WTC11 (cell line): ENCODE results near the gene FAM200A. TPM values are rescaled to one million over a fixed set of nuclear protein-coding genes. Genes with fewer than 3 reads are reported as not detected.

Experiments used
- ATAC-seq: fragments of 200-7000 bp; cut with Tn5 transposase; 2 replicates; pipeline ENCODE4 v1.10.0; 2021; ENCODE audit warnings: mild to moderate bottlenecking, moderate library complexity
- CTCF ChIA-PET: fragments of 300-600 bp; sonication (Branson Sonifier 250); formaldehyde crosslinking; loops from one replicate; lab custom pipeline; 2021; ENCODE audit warnings: antibody characterized with exemption; lab: Charles Lee
- POLR2A ChIA-PET: fragments of 350-600 bp; sonication (Branson Sonifier 250); formaldehyde crosslinking; loops from one replicate; lab custom pipeline; 2021; ENCODE audit warnings: antibody characterized with exemption; lab: Charles Lee
- DNase-seq: peaks from one replicate; pipeline ENCODE4 v3.0.0; 2021; ENCODE audit warnings: low spot score
- H3K27ac Mint-ChIP-seq: 2 replicates; pipeline ENCODE4 v1.8.0; 2021; ENCODE audit warnings: mixed read lengths
- H3K27me3 Mint-ChIP-seq: 2 replicates; pipeline ENCODE4 v1.8.0; 2021; ENCODE audit warnings: low read depth, mild to moderate bottlenecking, moderate library complexity, mixed read lengths
- H3K36me3 Mint-ChIP-seq: 2 replicates; pipeline ENCODE4 v1.8.0; 2021; ENCODE audit warnings: mixed read lengths
- H3K4me1 Mint-ChIP-seq: 2 replicates; pipeline ENCODE4 v1.8.0; 2022; ENCODE audit warnings: mixed read lengths
- H3K4me3 Mint-ChIP-seq: 2 replicates; pipeline ENCODE4 v1.8.0; 2021; ENCODE audit warnings: mild to moderate bottlenecking, moderate library complexity, mixed read lengths
- H3K9me3 Mint-ChIP-seq: 2 replicates; pipeline ENCODE4 v1.8.0; 2021; ENCODE audit warnings: mixed read lengths
- ETV6 ChIP-seq: sonication (generic); formaldehyde crosslinking; IDR thresholded peaks from 2 replicates; pipeline ENCODE4 v1.8.1; 2022; ENCODE audit warnings: mild to moderate bottlenecking, missing genetic modification reagents
- FOXJ3 ChIP-seq: sonication (generic); formaldehyde crosslinking; IDR thresholded peaks from 2 replicates; pipeline ENCODE4 v1.9.0; 2021; ENCODE audit warnings: missing genetic modification reagents, mild to moderate bottlenecking, borderline replicate concordance
- NFE2L1 ChIP-seq: sonication (generic); formaldehyde crosslinking; IDR thresholded peaks from 2 replicates; pipeline ENCODE4 v1.8.1; 2023; ENCODE audit warnings: missing genetic modification reagents
- NFYB ChIP-seq: sonication (generic); formaldehyde crosslinking; conservative IDR thresholded peaks from 2 replicates; pipeline ENCODE4 v1.8.0; 2022; ENCODE audit warnings: low read depth, missing genetic modification reagents
- SMAD4 ChIP-seq: sonication (generic); formaldehyde crosslinking; IDR thresholded peaks from 2 replicates; pipeline ENCODE4 v1.8.0; 2022; ENCODE audit warnings: mild to moderate bottlenecking, missing genetic modification reagents
- TEAD4 ChIP-seq: sonication (generic); formaldehyde crosslinking; IDR thresholded peaks from 2 replicates; pipeline ENCODE4 v1.8.0; 2022; ENCODE audit warnings: mild to moderate bottlenecking, missing genetic modification reagents
- ZNF121 ChIP-seq: sonication (generic); formaldehyde crosslinking; IDR thresholded peaks from 2 replicates; pipeline ENCODE4 v1.8.0; 2023; ENCODE audit warnings: missing genetic modification reagents
- ZNF416 ChIP-seq: fragments of 250-450 bp; sonication (Bioruptor Pico); IDR thresholded peaks from 2 replicates; pipeline ENCODE4 v1.9.0; 2021; ENCODE audit warnings: mild to moderate bottlenecking, inconsistent platforms
- total RNA-seq: library from RNA; stranded (reverse); gene quantifications from 3 replicates; pipeline ENCODE4 v1.2.3, GENCODE V29; 2021
- TF ChIP-seq, protein P1 (sequence below): fragments of 250-450 bp; sonication (Bioruptor Pico); IDR thresholded peaks from 2 replicates; pipeline ENCODE4 v1.9.0; 2021; ENCODE audit warnings: mild to moderate bottlenecking
- TF ChIP-seq, protein P2 (sequence below): sonication (generic); formaldehyde crosslinking; IDR thresholded peaks from 2 replicates; pipeline ENCODE4 v1.8.0; 2023; ENCODE audit warnings: missing genetic modification reagents, mild to moderate bottlenecking, borderline replicate concordance
- TF ChIP-seq, protein P3 (sequence below): sonication (generic); formaldehyde crosslinking; IDR thresholded peaks from 2 replicates; pipeline ENCODE4 v1.8.0; 2022; ENCODE audit warnings: missing genetic modification reagents
- TF ChIP-seq, protein P4 (sequence below): sonication (generic); formaldehyde crosslinking; IDR thresholded peaks from 2 replicates; pipeline ENCODE4 v1.8.0; 2022; ENCODE audit warnings: mild to moderate bottlenecking, missing genetic modification reagents
- TF ChIP-seq, protein P5 (sequence below): sonication (generic); formaldehyde crosslinking; IDR thresholded peaks from 2 replicates; pipeline ENCODE4 v1.8.0; 2023; ENCODE audit warnings: mild to moderate bottlenecking, missing genetic modification reagents
- TF ChIP-seq, protein P6 (sequence below): sonication (generic); formaldehyde crosslinking; IDR thresholded peaks from 2 replicates; pipeline ENCODE4 v1.8.1; 2023; ENCODE audit warnings: mild to moderate bottlenecking, missing genetic modification reagents, moderate library complexity
- TF ChIP-seq, protein P7 (sequence below): sonication (generic); formaldehyde crosslinking; IDR thresholded peaks from 2 replicates; pipeline ENCODE4 v1.8.1; 2023; ENCODE audit warnings: mild to moderate bottlenecking, missing genetic modification reagents

Gene FAM200A
- total RNA-seq, 1 experiment from 2014 or later, result 5.9 TPM

DNA sequence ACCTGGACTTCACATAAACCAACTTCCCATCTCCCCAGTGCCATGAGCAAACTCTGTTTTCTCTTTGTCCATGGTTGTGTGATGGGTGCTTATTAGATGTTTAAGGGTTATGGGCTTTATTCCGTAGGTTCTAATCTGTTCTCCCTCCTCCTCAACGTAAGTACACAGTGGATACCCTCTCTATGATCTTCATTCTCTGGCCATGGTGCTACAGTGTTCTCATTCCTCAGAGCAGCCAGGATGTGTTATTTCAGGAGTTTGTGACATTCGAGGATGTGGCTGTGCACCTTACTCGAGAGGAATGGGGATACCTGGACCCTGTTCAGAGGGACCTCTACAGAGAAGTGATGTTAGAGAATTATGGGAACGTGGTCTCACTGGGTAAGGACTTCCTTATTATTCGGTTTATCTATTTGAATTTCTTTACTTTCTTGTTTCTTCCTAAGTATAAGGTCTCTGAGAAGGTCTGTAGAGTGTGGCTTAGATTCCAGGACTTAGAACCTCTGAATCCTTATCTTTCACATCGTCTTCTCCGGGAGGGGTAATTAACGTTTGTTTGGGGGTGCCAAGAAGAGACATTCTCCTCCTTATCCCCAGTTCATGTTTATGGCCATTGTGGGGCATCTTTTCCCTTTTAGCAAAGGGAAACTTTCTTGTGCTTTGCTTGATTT, 10.3 kb upstream of the FAM200A start:
- H3K36me3 Mint-ChIP-seq, result peaks cover 53% of the 10 kb centered on the region
- CTCF ChIA-PET, result no interaction called here
- H3K9me3 Mint-ChIP-seq, result no peaks in the 10 kb centered on the region
- TF ChIP-seq NFYB (CRISPR knock-in tag), result no peak
- TF ChIP-seq, protein P1, sequence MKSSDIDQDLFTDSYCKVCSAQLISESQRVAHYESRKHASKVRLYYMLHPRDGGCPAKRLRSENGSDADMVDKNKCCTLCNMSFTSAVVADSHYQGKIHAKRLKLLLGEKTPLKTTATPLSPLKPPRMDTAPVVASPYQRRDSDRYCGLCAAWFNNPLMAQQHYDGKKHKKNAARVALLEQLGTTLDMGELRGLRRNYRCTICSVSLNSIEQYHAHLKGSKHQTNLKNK (CRISPR knock-in tag), result no peak
- TF ChIP-seq, protein P2, sequence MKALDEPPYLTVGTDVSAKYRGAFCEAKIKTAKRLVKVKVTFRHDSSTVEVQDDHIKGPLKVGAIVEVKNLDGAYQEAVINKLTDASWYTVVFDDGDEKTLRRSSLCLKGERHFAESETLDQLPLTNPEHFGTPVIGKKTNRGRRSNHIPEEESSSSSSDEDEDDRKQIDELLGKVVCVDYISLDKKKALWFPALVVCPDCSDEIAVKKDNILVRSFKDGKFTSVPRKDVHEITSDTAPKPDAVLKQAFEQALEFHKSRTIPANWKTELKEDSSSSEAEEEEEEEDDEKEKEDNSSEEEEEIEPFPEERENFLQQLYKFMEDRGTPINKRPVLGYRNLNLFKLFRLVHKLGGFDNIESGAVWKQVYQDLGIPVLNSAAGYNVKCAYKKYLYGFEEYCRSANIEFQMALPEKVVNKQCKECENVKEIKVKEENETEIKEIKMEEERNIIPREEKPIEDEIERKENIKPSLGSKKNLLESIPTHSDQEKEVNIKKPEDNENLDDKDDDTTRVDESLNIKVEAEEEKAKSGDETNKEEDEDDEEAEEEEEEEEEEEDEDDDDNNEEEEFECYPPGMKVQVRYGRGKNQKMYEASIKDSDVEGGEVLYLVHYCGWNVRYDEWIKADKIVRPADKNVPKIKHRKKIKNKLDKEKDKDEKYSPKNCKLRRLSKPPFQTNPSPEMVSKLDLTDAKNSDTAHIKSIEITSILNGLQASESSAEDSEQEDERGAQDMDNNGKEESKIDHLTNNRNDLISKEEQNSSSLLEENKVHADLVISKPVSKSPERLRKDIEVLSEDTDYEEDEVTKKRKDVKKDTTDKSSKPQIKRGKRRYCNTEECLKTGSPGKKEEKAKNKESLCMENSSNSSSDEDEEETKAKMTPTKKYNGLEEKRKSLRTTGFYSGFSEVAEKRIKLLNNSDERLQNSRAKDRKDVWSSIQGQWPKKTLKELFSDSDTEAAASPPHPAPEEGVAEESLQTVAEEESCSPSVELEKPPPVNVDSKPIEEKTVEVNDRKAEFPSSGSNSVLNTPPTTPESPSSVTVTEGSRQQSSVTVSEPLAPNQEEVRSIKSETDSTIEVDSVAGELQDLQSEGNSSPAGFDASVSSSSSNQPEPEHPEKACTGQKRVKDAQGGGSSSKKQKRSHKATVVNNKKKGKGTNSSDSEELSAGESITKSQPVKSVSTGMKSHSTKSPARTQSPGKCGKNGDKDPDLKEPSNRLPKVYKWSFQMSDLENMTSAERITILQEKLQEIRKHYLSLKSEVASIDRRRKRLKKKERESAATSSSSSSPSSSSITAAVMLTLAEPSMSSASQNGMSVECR (CRISPR knock-in tag), result no peak
- TF ChIP-seq, protein P3, sequence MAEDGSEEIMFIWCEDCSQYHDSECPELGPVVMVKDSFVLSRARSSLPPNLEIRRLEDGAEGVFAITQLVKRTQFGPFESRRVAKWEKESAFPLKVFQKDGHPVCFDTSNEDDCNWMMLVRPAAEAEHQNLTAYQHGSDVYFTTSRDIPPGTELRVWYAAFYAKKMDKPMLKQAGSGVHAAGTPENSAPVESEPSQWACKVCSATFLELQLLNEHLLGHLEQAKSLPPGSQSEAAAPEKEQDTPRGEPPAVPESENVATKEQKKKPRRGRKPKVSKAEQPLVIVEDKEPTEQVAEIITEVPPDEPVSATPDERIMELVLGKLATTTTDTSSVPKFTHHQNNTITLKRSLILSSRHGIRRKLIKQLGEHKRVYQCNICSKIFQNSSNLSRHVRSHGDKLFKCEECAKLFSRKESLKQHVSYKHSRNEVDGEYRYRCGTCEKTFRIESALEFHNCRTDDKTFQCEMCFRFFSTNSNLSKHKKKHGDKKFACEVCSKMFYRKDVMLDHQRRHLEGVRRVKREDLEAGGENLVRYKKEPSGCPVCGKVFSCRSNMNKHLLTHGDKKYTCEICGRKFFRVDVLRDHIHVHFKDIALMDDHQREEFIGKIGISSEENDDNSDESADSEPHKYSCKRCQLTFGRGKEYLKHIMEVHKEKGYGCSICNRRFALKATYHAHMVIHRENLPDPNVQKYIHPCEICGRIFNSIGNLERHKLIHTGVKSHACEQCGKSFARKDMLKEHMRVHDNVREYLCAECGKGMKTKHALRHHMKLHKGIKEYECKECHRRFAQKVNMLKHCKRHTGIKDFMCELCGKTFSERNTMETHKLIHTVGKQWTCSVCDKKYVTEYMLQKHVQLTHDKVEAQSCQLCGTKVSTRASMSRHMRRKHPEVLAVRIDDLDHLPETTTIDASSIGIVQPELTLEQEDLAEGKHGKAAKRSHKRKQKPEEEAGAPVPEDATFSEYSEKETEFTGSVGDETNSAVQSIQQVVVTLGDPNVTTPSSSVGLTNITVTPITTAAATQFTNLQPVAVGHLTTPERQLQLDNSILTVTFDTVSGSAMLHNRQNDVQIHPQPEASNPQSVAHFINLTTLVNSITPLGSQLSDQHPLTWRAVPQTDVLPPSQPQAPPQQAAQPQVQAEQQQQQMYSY (CRISPR knock-in tag), result no peak
- no peak for TF ChIP-seq ETV6 (CRISPR knock-in tag)
- TF ChIP-seq SMAD4 (CRISPR knock-in tag), result no peak
- TF ChIP-seq, protein P4, sequence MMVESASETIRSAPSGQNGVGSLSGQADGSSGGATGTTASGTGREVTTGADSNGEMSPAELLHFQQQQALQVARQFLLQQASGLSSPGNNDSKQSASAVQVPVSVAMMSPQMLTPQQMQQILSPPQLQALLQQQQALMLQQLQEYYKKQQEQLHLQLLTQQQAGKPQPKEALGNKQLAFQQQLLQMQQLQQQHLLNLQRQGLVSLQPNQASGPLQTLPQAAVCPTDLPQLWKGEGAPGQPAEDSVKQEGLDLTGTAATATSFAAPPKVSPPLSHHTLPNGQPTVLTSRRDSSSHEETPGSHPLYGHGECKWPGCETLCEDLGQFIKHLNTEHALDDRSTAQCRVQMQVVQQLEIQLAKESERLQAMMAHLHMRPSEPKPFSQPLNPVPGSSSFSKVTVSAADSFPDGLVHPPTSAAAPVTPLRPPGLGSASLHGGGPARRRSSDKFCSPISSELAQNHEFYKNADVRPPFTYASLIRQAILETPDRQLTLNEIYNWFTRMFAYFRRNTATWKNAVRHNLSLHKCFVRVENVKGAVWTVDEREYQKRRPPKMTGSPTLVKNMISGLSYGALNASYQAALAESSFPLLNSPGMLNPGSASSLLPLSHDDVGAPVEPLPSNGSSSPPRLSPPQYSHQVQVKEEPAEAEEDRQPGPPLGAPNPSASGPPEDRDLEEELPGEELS (CRISPR knock-in tag), result no peak
- no peak for TF ChIP-seq ZNF416 (CRISPR knock-in tag)
- TF ChIP-seq, protein P5, sequence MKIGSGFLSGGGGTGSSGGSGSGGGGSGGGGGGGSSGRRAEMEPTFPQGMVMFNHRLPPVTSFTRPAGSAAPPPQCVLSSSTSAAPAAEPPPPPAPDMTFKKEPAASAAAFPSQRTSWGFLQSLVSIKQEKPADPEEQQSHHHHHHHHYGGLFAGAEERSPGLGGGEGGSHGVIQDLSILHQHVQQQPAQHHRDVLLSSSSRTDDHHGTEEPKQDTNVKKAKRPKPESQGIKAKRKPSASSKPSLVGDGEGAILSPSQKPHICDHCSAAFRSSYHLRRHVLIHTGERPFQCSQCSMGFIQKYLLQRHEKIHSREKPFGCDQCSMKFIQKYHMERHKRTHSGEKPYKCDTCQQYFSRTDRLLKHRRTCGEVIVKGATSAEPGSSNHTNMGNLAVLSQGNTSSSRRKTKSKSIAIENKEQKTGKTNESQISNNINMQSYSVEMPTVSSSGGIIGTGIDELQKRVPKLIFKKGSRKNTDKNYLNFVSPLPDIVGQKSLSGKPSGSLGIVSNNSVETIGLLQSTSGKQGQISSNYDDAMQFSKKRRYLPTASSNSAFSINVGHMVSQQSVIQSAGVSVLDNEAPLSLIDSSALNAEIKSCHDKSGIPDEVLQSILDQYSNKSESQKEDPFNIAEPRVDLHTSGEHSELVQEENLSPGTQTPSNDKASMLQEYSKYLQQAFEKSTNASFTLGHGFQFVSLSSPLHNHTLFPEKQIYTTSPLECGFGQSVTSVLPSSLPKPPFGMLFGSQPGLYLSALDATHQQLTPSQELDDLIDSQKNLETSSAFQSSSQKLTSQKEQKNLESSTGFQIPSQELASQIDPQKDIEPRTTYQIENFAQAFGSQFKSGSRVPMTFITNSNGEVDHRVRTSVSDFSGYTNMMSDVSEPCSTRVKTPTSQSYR (CRISPR knock-in tag), result no peak
- no peak for TF ChIP-seq FOXJ3 (CRISPR knock-in tag)
- TF ChIP-seq, protein P6, sequence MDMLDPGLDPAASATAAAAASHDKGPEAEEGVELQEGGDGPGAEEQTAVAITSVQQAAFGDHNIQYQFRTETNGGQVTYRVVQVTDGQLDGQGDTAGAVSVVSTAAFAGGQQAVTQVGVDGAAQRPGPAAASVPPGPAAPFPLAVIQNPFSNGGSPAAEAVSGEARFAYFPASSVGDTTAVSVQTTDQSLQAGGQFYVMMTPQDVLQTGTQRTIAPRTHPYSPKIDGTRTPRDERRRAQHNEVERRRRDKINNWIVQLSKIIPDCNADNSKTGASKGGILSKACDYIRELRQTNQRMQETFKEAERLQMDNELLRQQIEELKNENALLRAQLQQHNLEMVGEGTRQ (CRISPR knock-in tag), result no peak
- no peak for TF ChIP-seq NFE2L1 (CRISPR knock-in tag)
- no peak for TF ChIP-seq TEAD4 (CRISPR knock-in tag)
- TF ChIP-seq ZNF121, result no peak
- TF ChIP-seq, protein P7, sequence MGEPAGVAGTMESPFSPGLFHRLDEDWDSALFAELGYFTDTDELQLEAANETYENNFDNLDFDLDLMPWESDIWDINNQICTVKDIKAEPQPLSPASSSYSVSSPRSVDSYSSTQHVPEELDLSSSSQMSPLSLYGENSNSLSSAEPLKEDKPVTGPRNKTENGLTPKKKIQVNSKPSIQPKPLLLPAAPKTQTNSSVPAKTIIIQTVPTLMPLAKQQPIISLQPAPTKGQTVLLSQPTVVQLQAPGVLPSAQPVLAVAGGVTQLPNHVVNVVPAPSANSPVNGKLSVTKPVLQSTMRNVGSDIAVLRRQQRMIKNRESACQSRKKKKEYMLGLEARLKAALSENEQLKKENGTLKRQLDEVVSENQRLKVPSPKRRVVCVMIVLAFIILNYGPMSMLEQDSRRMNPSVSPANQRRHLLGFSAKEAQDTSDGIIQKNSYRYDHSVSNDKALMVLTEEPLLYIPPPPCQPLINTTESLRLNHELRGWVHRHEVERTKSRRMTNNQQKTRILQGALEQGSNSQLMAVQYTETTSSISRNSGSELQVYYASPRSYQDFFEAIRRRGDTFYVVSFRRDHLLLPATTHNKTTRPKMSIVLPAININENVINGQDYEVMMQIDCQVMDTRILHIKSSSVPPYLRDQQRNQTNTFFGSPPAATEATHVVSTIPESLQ (CRISPR knock-in tag), result no peak
- TF ChIP-seq, all 79 proteins: peak for 0
- POLR2A ChIA-PET, result no interaction called here
- ATAC-seq, result no peak
- H3K27ac Mint-ChIP-seq, result 0 out of 2 replicates have a peak overlapping the region, but pooled peaks have one; percentile 5
- H3K27me3 Mint-ChIP-seq, result no peaks in the 10 kb centered on the region
- H3K4me1 Mint-ChIP-seq, result peaks cover 9% of the 10 kb centered on the region
- DNase-seq, result no peak
- no peak overlapping the region for H3K4me3 Mint-ChIP-seq
